HEK293 (cell line): ENCODE results near the gene GUCA2B.

Experiments used
- CTCF ChIA-PET: fragments of 350-600 bp; formaldehyde crosslinking; extraction: SDS; loops from one replicate; lab custom pipeline; 2021; ENCODE audit warnings: antibody characterized with exemption; lab: Yijun Ruan, JAX
- POLR2A ChIA-PET: fragments of 300-600 bp; formaldehyde crosslinking; extraction: SDS; loops from one replicate; lab custom pipeline; 2020; ENCODE audit warnings: antibody characterized with exemption, inconsistent platforms; lab: Yijun Ruan, JAX
- H3K27ac ChIP-seq: fragments of 200-500 bp; sonication (Bioruptor generic); 2 replicates; pipeline ENCODE4 v1.5.1; 2014; ENCODE audit warnings: low read depth, low read length, control low read depth, inconsistent platforms; ENCODE audit errors: extremely low read depth
- H3K36me3 ChIP-seq, 2 experiments: fragments of 200-500 bp in 1 of 2; sonication (Bioruptor generic) in 1 of 2; 1 replicate in 1 of 2; 2 replicates in 1 of 2; pipeline ENCODE4 v1.5.1; 2014 to 2017; ENCODE audit warnings: inconsistent platforms in 2 of 2, low read length in 2 of 2; ENCODE audit not compliant: control insufficient read depth in 2 of 2, insufficient read depth in 1 of 2
- H3K4me1 ChIP-seq: fragments of 200-500 bp; sonication (Bioruptor generic); 2 replicates; pipeline ENCODE4 v1.5.1; 2014; ENCODE audit warnings: mild to moderate bottlenecking, low read length, inconsistent platforms; ENCODE audit not compliant: control insufficient read depth, insufficient read depth
- H3K4me3 ChIP-seq: 2 replicates; pipeline ENCODE4 v1.5.1; 2011; ENCODE audit warnings: low read depth, mild to moderate bottlenecking, control low read depth, low read length, moderate library complexity
- H3K9me3 ChIP-seq: fragments of 200-500 bp; sonication (Bioruptor generic); 2 replicates; pipeline ENCODE4 v1.5.1; 2014; ENCODE audit warnings: low read depth, low read length, inconsistent platforms; ENCODE audit not compliant: control insufficient read depth, insufficient read depth
- HIC1 ChIP-seq: fragments of 450-650 bp; formaldehyde crosslinking; IDR thresholded peaks from 2 replicates; pipeline ENCODE4 v1.5.1; 2016; ENCODE audit warnings: missing biosample characterization, missing genetic modification characterization
- HOXD13 ChIP-seq: sonication (generic); formaldehyde crosslinking; IDR thresholded peaks from 2 replicates; pipeline ENCODE4 v1.8.0; 2022; ENCODE audit warnings: missing genetic modification reagents, borderline replicate concordance
- PATZ1 ChIP-seq: fragments of 450-650 bp; formaldehyde crosslinking; IDR thresholded peaks from 2 replicates; pipeline ENCODE4 v1.5.1; 2016; ENCODE audit warnings: missing biosample characterization, missing genetic modification characterization
- PBX3 ChIP-seq: sonication (generic); formaldehyde crosslinking; IDR thresholded peaks from 2 replicates; pipeline ENCODE4 v1.8.1; 2022; ENCODE audit warnings: mild to moderate bottlenecking, moderate library complexity, missing genetic modification reagents
- SETDB1 ChIP-seq: IDR thresholded peaks from one replicate; pipeline ENCODE4 v1.6.1; 2017; ENCODE audit warnings: mild to moderate bottlenecking, low read length, moderate library complexity, mixed read lengths; ENCODE audit not compliant: insufficient read length
- SP2 ChIP-seq: fragments of 450-650 bp; formaldehyde crosslinking; IDR thresholded peaks from 2 replicates; pipeline ENCODE4 v1.5.1; 2016; ENCODE audit warnings: missing biosample characterization, missing genetic modification characterization
- SP7 ChIP-seq: fragments of 450-650 bp; formaldehyde crosslinking; IDR thresholded peaks from 2 replicates; pipeline ENCODE4 v1.5.1; 2016; ENCODE audit warnings: missing biosample characterization, missing genetic modification characterization
- ZNF114 ChIP-seq: fragments of 450-650 bp; formaldehyde crosslinking; IDR thresholded peaks from 2 replicates; pipeline ENCODE4 v1.5.0; 2017; ENCODE audit warnings: missing biosample characterization, missing genetic modification characterization
- ZNF16 ChIP-seq: fragments of 450-650 bp; formaldehyde crosslinking; IDR thresholded peaks from 2 replicates; pipeline ENCODE4 v1.5.1; 2016; ENCODE audit warnings: low read depth, missing biosample characterization, missing genetic modification characterization
- ZNF184 ChIP-seq: fragments of 450-650 bp; IDR thresholded peaks from 2 replicates; pipeline ENCODE4 v1.5.1; 2018; ENCODE audit warnings: missing biosample characterization, mild to moderate bottlenecking, missing genetic modification characterization
- ZNF211 ChIP-seq: fragments of 450-650 bp; formaldehyde crosslinking; IDR thresholded peaks from 2 replicates; pipeline ENCODE4 v1.5.1; 2016; ENCODE audit warnings: low read depth, missing biosample characterization, missing genetic modification characterization
- ZNF223 ChIP-seq: fragments of 450-650 bp; formaldehyde crosslinking; IDR thresholded peaks from 2 replicates; pipeline ENCODE4 v1.5.1; 2016; ENCODE audit warnings: missing biosample characterization, missing genetic modification characterization
- ZNF501 ChIP-seq: fragments of 450-650 bp; formaldehyde crosslinking; IDR thresholded peaks from 2 replicates; pipeline ENCODE4 v1.5.1; 2016; ENCODE audit warnings: missing biosample characterization, missing genetic modification characterization
- ZNF558 ChIP-seq: fragments of 450-650 bp; formaldehyde crosslinking; IDR thresholded peaks from 2 replicates; pipeline ENCODE4 v1.5.1; 2016; ENCODE audit warnings: missing biosample characterization, missing genetic modification characterization
- ZNF571 ChIP-seq: fragments of 450-650 bp; formaldehyde crosslinking; IDR thresholded peaks from 2 replicates; pipeline ENCODE4 v1.5.0; 2017; ENCODE audit warnings: missing biosample characterization, missing genetic modification characterization
- ZNF670 ChIP-seq: fragments of 450-650 bp; formaldehyde crosslinking; IDR thresholded peaks from 2 replicates; pipeline ENCODE4 v1.5.1; 2016; ENCODE audit warnings: missing biosample characterization, missing genetic modification characterization, low read depth
- ZNF701 ChIP-seq: fragments of 450-650 bp; formaldehyde crosslinking; IDR thresholded peaks from 2 replicates; pipeline ENCODE4 v1.5.1; 2016; ENCODE audit warnings: missing biosample characterization, missing genetic modification characterization
- ZNF843 ChIP-seq: fragments of 450-650 bp; formaldehyde crosslinking; IDR thresholded peaks from 2 replicates; pipeline ENCODE4 v1.5.1; 2016; ENCODE audit warnings: missing biosample characterization, missing genetic modification characterization
- TF ChIP-seq, protein P1 (sequence below): fragments of 450-650 bp; formaldehyde crosslinking; IDR thresholded peaks from 2 replicates; pipeline ENCODE4 v1.5.1; 2016; ENCODE audit warnings: missing biosample characterization, missing genetic modification characterization, low read depth
- TF ChIP-seq, protein P2 (sequence below): fragments of 450-650 bp; formaldehyde crosslinking; IDR thresholded peaks from 2 replicates; pipeline ENCODE4 v1.5.1; 2016; ENCODE audit warnings: missing biosample characterization, missing genetic modification characterization
- TF ChIP-seq, protein P3 (sequence below): fragments of 450-650 bp; formaldehyde crosslinking; IDR thresholded peaks from 2 replicates; pipeline ENCODE4 v1.5.1; 2016; ENCODE audit warnings: missing biosample characterization, missing genetic modification characterization

GUCA2B gene

DNA sequence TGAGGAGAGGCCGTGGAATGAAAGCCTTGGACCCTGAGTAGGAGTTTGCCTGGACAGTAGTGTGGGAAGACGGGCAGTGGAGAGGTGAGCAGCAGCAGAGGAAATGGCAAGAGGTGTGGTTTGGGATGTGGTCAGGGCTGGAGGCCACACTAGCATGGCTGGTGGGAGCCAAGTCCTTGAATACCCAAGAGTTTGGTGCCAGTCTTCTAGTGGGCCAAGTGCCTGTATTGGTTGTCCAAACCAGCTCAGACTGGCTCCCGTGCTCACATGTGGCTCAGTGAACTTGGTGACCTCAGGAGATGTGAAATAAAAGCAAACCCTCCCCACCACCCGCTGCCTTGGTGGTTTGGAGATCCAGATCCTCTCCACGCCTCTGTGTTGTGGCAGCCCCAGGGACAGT, 9.0 kb downstream of the GUCA2B start:
- Histone ChIP-seq H3K4me3 (no peak overlapping the region), H3K9me3 (no peaks in the 10 kb centered on the region), H3K27ac (no peak overlapping the region), H3K4me1 (peaks cover 8% of the 10 kb centered on the region; the same call in 1 of the 2 replicates), H3K36me3 (no peaks in the 10 kb centered on the region)
- CTCF ChIA-PET: interaction anchor here (1.2 to 4.8 kb wide), 3 partner anchors 11 to 15 kb away, joined by 4 to 21 read pairs (median 7); no protein-coding TSS in a partner anchor
- POLR2A ChIA-PET: no interaction called here
- TF ChIP-seq SETDB1 (no peak), ZNF670 (tag by site-specific recombination) (no peak), ZNF211 (tag by site-specific recombination) (no peak), ZNF114 (tag by site-specific recombination) (no peak), ZNF701 (tag by site-specific recombination) (no peak), ZNF843 (tag by site-specific recombination) (no peak), PATZ1 (tag by site-specific recombination) (no peak), PBX3 (CRISPR knock-in tag) (no peak), HOXD13 (CRISPR knock-in tag) (no peak), SP7 (no peak), ZNF16 (no peak), HIC1 (tag by site-specific recombination) (no peak), ZNF223 (tag by site-specific recombination) (no peak), ZNF571 (no peak)
- TF ChIP-seq, protein P1, sequence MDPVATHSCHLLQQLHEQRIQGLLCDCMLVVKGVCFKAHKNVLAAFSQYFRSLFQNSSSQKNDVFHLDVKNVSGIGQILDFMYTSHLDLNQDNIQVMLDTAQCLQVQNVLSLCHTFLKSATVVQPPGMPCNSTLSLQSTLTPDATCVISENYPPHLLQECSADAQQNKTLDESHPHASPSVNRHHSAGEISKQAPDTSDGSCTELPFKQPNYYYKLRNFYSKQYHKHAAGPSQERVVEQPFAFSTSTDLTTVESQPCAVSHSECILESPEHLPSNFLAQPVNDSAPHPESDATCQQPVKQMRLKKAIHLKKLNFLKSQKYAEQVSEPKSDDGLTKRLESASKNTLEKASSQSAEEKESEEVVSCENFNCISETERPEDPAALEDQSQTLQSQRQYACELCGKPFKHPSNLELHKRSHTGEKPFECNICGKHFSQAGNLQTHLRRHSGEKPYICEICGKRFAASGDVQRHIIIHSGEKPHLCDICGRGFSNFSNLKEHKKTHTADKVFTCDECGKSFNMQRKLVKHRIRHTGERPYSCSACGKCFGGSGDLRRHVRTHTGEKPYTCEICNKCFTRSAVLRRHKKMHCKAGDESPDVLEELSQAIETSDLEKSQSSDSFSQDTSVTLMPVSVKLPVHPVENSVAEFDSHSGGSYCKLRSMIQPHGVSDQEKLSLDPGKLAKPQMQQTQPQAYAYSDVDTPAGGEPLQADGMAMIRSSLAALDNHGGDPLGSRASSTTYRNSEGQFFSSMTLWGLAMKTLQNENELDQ: no peak
- TF ChIP-seq, protein P2, sequence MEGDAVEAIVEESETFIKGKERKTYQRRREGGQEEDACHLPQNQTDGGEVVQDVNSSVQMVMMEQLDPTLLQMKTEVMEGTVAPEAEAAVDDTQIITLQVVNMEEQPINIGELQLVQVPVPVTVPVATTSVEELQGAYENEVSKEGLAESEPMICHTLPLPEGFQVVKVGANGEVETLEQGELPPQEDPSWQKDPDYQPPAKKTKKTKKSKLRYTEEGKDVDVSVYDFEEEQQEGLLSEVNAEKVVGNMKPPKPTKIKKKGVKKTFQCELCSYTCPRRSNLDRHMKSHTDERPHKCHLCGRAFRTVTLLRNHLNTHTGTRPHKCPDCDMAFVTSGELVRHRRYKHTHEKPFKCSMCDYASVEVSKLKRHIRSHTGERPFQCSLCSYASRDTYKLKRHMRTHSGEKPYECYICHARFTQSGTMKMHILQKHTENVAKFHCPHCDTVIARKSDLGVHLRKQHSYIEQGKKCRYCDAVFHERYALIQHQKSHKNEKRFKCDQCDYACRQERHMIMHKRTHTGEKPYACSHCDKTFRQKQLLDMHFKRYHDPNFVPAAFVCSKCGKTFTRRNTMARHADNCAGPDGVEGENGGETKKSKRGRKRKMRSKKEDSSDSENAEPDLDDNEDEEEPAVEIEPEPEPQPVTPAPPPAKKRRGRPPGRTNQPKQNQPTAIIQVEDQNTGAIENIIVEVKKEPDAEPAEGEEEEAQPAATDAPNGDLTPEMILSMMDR: no peak

- Histone ChIP-seq H3K36me3 (no peaks in the 10 kb centered on the region), H3K4me1 (peaks cover 8% of the 10 kb centered on the region; the same call in 1 of the 2 replicates), H3K27ac (no peak overlapping the region), H3K9me3 (no peaks in the 10 kb centered on the region), H3K4me3 (no peak overlapping the region)
- ChIA-PET CTCF (interaction anchor here (1.2 to 4.8 kb wide), 3 partner anchors 11 to 16 kb away, joined by 4 to 21 read pairs (median 7); no protein-coding TSS in a partner anchor), POLR2A (no interaction called here)
- TF ChIP-seq ZNF501 (tag by site-specific recombination): no peak
- TF ChIP-seq, protein P3, sequence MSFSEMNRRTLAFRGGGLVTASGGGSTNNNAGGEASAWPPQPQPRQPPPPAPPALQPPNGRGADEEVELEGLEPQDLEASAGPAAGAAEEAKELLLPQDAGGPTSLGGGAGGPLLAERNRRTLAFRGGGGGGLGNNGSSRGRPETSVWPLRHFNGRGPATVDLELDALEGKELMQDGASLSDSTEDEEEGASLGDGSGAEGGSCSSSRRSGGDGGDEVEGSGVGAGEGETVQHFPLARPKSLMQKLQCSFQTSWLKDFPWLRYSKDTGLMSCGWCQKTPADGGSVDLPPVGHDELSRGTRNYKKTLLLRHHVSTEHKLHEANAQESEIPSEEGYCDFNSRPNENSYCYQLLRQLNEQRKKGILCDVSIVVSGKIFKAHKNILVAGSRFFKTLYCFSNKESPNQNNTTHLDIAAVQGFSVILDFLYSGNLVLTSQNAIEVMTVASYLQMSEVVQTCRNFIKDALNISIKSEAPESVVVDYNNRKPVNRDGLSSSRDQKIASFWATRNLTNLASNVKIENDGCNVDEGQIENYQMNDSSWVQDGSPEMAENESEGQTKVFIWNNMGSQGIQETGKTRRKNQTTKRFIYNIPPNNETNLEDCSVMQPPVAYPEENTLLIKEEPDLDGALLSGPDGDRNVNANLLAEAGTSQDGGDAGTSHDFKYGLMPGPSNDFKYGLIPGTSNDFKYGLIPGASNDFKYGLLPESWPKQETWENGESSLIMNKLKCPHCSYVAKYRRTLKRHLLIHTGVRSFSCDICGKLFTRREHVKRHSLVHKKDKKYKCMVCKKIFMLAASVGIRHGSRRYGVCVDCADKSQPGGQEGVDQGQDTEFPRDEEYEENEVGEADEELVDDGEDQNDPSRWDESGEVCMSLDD: no peak
- no peak for TF ChIP-seq ZNF558 (tag by site-specific recombination)
- TF ChIP-seq SP2 (tag by site-specific recombination): peak; percentile 53
- no peak for TF ChIP-seq ZNF184 (tag by site-specific recombination)
These were observed 9.9 kb downstream of the GUCA2B start for GRCh38 chr1:42163114-42163513.
